Esophagus muscularis mucosa (tissue), 4 donors: ENCODE measurements around the gene MUC20.

Source experiments
- EP300 ChIP-seq: sonication (generic); formaldehyde crosslinking; IDR thresholded peaks from one replicate; pipeline ENCODE4 v1.6.1; 2017; ENCODE audit warnings: antibody characterized with exemption
- POLR2A ChIP-seq: fragments of 450-650 bp; IDR thresholded peaks from one replicate; pipeline ENCODE4 v1.6.1; 2017; ENCODE audit warnings: antibody characterized with exemption, moderate library complexity, mild to moderate bottlenecking, low read depth
- POLR2AphosphoS5 ChIP-seq, 2 donors: sonication (generic); formaldehyde crosslinking; IDR thresholded peaks; one replicate each; pipeline ENCODE4 v1.6.1; 2017; ENCODE audit warnings: antibody characterized with exemption in 2 of 2
- TF ChIP-seq, protein P1 (sequence below), 3 experiments: fragments of 200-600 bp in 2 of 3; fragments of 450-650 bp in 1 of 3; sonication (generic) in 2 of 3; IDR thresholded peaks; one replicate each; pipeline ENCODE4 v1.5.1; 2017 to 2019; ENCODE audit warnings: antibody characterized with exemption in 3 of 3, mild to moderate bottlenecking in 2 of 3, moderate library complexity in 1 of 3

DNA sequence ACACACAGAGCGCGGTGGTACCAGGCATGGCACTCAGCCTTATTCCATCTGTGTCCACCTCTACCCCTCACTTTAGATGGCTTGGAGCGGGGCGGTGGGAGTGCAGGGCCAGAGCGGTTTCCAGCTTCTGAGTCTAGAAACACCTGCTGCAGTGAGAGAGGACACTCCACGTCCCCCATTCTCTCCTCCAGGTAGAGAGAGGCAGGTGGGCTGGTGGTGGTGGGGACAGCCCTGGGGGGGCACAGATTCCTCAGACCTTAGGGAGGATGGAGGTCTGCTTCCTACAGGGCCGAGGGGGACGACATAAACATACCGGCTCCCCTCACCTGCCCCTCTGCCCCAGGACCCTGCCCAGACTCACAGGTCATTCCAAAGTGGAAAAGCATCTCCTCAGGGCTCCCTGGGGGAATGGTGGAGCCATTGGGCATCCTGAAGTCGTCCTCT, 40.4 kb downstream of the MUC20 start:
- TF ChIP-seq, protein P1, sequence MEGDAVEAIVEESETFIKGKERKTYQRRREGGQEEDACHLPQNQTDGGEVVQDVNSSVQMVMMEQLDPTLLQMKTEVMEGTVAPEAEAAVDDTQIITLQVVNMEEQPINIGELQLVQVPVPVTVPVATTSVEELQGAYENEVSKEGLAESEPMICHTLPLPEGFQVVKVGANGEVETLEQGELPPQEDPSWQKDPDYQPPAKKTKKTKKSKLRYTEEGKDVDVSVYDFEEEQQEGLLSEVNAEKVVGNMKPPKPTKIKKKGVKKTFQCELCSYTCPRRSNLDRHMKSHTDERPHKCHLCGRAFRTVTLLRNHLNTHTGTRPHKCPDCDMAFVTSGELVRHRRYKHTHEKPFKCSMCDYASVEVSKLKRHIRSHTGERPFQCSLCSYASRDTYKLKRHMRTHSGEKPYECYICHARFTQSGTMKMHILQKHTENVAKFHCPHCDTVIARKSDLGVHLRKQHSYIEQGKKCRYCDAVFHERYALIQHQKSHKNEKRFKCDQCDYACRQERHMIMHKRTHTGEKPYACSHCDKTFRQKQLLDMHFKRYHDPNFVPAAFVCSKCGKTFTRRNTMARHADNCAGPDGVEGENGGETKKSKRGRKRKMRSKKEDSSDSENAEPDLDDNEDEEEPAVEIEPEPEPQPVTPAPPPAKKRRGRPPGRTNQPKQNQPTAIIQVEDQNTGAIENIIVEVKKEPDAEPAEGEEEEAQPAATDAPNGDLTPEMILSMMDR (IDR thresholded peaks at IDR 0.05): no peak
- TF ChIP-seq POLR2AphosphoS5 (IDR thresholded peaks at IDR 0.05) (no peak), EP300 (no peak), POLR2A (no peak)
